K562 (cell line): Measurements from ENCODE around the gene IGF2R.

Experiments
- CTCF ChIP-seq, 3 experiments: IDR thresholded peaks in 2 of 3; conservative IDR thresholded peaks in 1 of 3; 2 replicates each; pipeline ENCODE4 v1.5.1; 2011 to 2012; ENCODE audit warnings: low read length in 3 of 3, mild to moderate bottlenecking in 3 of 3, control low read depth in 2 of 3, improper control_type of control experiment in 1 of 3, inconsistent platforms in 1 of 3, low read depth in 1 of 3, mixed read lengths in 1 of 3, moderate library complexity in 1 of 3; ENCODE audit not compliant: insufficient read depth in 2 of 3
- EZH2 ChIP-seq: IDR thresholded peaks from 2 replicates; pipeline ENCODE4 v1.6.1; 2012; ENCODE audit warnings: low read depth, mild to moderate bottlenecking, inconsistent platforms, low read length, borderline replicate concordance
- HDAC6 ChIP-seq: IDR thresholded peaks from 2 replicates; pipeline ENCODE4 v1.6.1; 2012; ENCODE audit warnings: low read depth, mild to moderate bottlenecking, control low read depth, inconsistent platforms, low read length, moderate library complexity
- HNRNPK ChIP-seq: fragments of 200-400 bp; formaldehyde crosslinking; IDR thresholded peaks from one replicate; pipeline ENCODE4 v1.6.1; 2018; ENCODE audit warnings: mild to moderate bottlenecking, low read depth, low read length; ENCODE audit not compliant: poor library complexity, severe bottlenecking
- PHF8 ChIP-seq: fragments of 200-600 bp; sonication (generic); IDR thresholded peaks from 2 replicates; pipeline ENCODE4 v1.6.1; 2012; ENCODE audit warnings: mixed run types, mild to moderate bottlenecking, inconsistent platforms, low read length, moderate library complexity, borderline replicate concordance
- POLR2A ChIP-seq: fragments of 450-650 bp; conservative IDR thresholded peaks from 2 replicates; pipeline ENCODE4 v1.6.1; 2016
- POLR2AphosphoS5 ChIP-seq: IDR thresholded peaks from 2 replicates; pipeline ENCODE4 v1.6.1; 2011; ENCODE audit warnings: mild to moderate bottlenecking, low read depth, low read length, moderate library complexity; ENCODE audit not compliant: control insufficient read depth, insufficient read depth
- SIN3B ChIP-seq: fragments of 450-650 bp; IDR thresholded peaks from 2 replicates; pipeline ENCODE4 v1.6.1; 2017; ENCODE audit warnings: low read depth, mild to moderate bottlenecking, moderate library complexity
- TFAP4 ChIP-seq: sonication (generic); formaldehyde crosslinking; IDR thresholded peaks from 2 replicates; pipeline ENCODE4 v1.8.0; 2022; ENCODE audit warnings: missing genetic modification reagents, mild to moderate bottlenecking, moderate library complexity, borderline replicate concordance
- ZNF121 ChIP-seq: sonication (generic); formaldehyde crosslinking; conservative IDR thresholded peaks from 2 replicates; pipeline ENCODE4 v1.8.0; 2022; ENCODE audit warnings: missing genetic modification reagents
- TF ChIP-seq, protein P1 (sequence below): sonication (generic); formaldehyde crosslinking; IDR thresholded peaks from 2 replicates; pipeline ENCODE4 v1.8.0; 2022; ENCODE audit warnings: mild to moderate bottlenecking, missing genetic modification reagents

- TF ChIP-seq PHF8 (no peak), HNRNPK (no peak), TFAP4 (CRISPR knock-in tag) (no peak), EZH2 (no peak), ZNF121 (CRISPR knock-in tag) (no peak), CTCF (IDR thresholded peaks at IDR 0.05 in 2 of 3, conservative IDR thresholded peaks at IDR 0.05 in 1 of 3; ENCODE audit: insufficient read depth in 2 of 3, low read depth in 1 of 3, low read length in 3 of 3) (no peak), SIN3B (no peak), HDAC6 (no peak), POLR2A (no peak), POLR2AphosphoS5 (no peak)
- TF ChIP-seq, protein P1, sequence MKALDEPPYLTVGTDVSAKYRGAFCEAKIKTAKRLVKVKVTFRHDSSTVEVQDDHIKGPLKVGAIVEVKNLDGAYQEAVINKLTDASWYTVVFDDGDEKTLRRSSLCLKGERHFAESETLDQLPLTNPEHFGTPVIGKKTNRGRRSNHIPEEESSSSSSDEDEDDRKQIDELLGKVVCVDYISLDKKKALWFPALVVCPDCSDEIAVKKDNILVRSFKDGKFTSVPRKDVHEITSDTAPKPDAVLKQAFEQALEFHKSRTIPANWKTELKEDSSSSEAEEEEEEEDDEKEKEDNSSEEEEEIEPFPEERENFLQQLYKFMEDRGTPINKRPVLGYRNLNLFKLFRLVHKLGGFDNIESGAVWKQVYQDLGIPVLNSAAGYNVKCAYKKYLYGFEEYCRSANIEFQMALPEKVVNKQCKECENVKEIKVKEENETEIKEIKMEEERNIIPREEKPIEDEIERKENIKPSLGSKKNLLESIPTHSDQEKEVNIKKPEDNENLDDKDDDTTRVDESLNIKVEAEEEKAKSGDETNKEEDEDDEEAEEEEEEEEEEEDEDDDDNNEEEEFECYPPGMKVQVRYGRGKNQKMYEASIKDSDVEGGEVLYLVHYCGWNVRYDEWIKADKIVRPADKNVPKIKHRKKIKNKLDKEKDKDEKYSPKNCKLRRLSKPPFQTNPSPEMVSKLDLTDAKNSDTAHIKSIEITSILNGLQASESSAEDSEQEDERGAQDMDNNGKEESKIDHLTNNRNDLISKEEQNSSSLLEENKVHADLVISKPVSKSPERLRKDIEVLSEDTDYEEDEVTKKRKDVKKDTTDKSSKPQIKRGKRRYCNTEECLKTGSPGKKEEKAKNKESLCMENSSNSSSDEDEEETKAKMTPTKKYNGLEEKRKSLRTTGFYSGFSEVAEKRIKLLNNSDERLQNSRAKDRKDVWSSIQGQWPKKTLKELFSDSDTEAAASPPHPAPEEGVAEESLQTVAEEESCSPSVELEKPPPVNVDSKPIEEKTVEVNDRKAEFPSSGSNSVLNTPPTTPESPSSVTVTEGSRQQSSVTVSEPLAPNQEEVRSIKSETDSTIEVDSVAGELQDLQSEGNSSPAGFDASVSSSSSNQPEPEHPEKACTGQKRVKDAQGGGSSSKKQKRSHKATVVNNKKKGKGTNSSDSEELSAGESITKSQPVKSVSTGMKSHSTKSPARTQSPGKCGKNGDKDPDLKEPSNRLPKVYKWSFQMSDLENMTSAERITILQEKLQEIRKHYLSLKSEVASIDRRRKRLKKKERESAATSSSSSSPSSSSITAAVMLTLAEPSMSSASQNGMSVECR (CRISPR knock-in tag), result no peak
These were observed 164.0 kb downstream of the IGF2R start for GRCh38 chr6:160132776-160133338.
